H1 (cell line): Measurements from ENCODE around the gene KRT76. TPM values are rescaled to one million over a fixed set of nuclear protein-coding genes. Genes with fewer than 3 reads are reported as not detected.
A peak's percentile ranks its signal among the peaks of the same experiment; 100 is the strongest.

Experiments used
- CTCF ChIA-PET: fragments of 300-600 bp; sonication (Branson Sonifier 250); formaldehyde crosslinking; loops from one replicate; lab custom pipeline; 2021; ENCODE audit not compliant: partially characterized antibody; lab: Charles Lee
- POLR2A ChIA-PET: fragments of 300-600 bp; sonication (Branson Sonifier 250); formaldehyde crosslinking; loops from one replicate; lab custom pipeline; 2021; ENCODE audit warnings: inconsistent platforms; ENCODE audit not compliant: partially characterized antibody; lab: Charles Lee
- DNase-seq, 2 experiments: peaks; one replicate each; pipeline versions ENCODE4 v3.0.0 to v3.0.0-alpha.2; 2010 to 2022; ENCODE audit warnings: low spot score in 2 of 2, low read depth in 1 of 2, mixed read lengths in 1 of 2
- FAIRE-seq: peaks from 2 replicates; lab custom pipeline; 2011; peaks lifted over from hg19 to GRCh38; lab: Jason Lieb, UNC
- H2AFZ ChIP-seq: 2 replicates; pipeline ENCODE4 v1.8.1; 2012; ENCODE audit warnings: low read length, inconsistent platforms
- H2AK5ac ChIP-seq: 2 replicates; pipeline ENCODE4 v1.6.1; 2013; ENCODE audit warnings: low read depth, low read length
- H2BK120ac ChIP-seq: replicated peaks from 2 replicates; pipeline ENCODE3; 2013; ENCODE audit warnings: low read depth, low read length, inconsistent platforms
- H2BK12ac ChIP-seq: 2 replicates; pipeline ENCODE4 v1.6.1; 2013; ENCODE audit warnings: low read depth, low read length
- H2BK15ac ChIP-seq: 2 replicates; pipeline ENCODE4 v1.6.1; 2013; ENCODE audit warnings: low read length
- H2BK20ac ChIP-seq: 2 replicates; pipeline ENCODE4 v1.6.1; 2013; ENCODE audit warnings: low read length
- H2BK5ac ChIP-seq: 2 replicates; pipeline ENCODE4 v1.6.1; 2013; ENCODE audit warnings: low read depth, low read length
- H3K14ac ChIP-seq: 2 replicates; pipeline ENCODE4 v1.6.1; 2013; ENCODE audit warnings: inconsistent platforms; ENCODE audit not compliant: insufficient read length
- H3K18ac ChIP-seq: 2 replicates; pipeline ENCODE4 v1.6.1; 2013; ENCODE audit warnings: low read length; ENCODE audit errors: extremely low read depth
- H3K23ac ChIP-seq: 2 replicates; pipeline ENCODE4 v1.6.1; 2013; ENCODE audit warnings: inconsistent platforms; ENCODE audit not compliant: insufficient read length
- H3K23me2 ChIP-seq: 2 replicates; pipeline ENCODE4 v1.6.1; 2013; ENCODE audit warnings: low read depth, low read length
- H3K27ac ChIP-seq: 2 replicates; pipeline ENCODE4 v1.6.1; 2011; ENCODE audit warnings: low read depth, low read length, inconsistent platforms
- H3K27me3 ChIP-seq, 4 experiments: replicated peaks in 1 of 4; 1 replicate in 1 of 4; 2 replicates in 3 of 4; pipeline versions ENCODE4 v1.6.1 to v1.8.1; 2011 to 2013; ENCODE audit warnings: low read length in 3 of 4, mild to moderate bottlenecking in 3 of 4, inconsistent platforms in 2 of 4, mixed read lengths in 2 of 4, moderate library complexity in 1 of 4; ENCODE audit not compliant: control insufficient read depth in 3 of 4, insufficient read depth in 3 of 4; ENCODE audit errors: extremely low read depth in 1 of 4
- H3K36me3 ChIP-seq, 4 experiments: 2 replicates each; pipeline versions ENCODE4 v1.6.1 to v1.8.1; 2011 to 2013; ENCODE audit warnings: mild to moderate bottlenecking in 4 of 4, low read length in 3 of 4, moderate library complexity in 2 of 4, control low read depth in 1 of 4, inconsistent platforms in 1 of 4; ENCODE audit not compliant: insufficient read depth in 4 of 4, control insufficient read depth in 2 of 4
- H3K4ac ChIP-seq: replicated peaks from 2 replicates; pipeline ENCODE3; 2013; ENCODE audit warnings: low read length, low read depth, mixed read lengths, inconsistent platforms; ENCODE audit not compliant: insufficient read length
- H3K4me1 ChIP-seq, 4 experiments: replicated peaks in 1 of 4; 1 replicate in 1 of 4; 2 replicates in 3 of 4; pipeline versions ENCODE4 v1.6.1 to v1.8.1; 2011 to 2013; ENCODE audit warnings: low read length in 3 of 4, inconsistent platforms in 2 of 4, mixed read lengths in 1 of 4; ENCODE audit not compliant: insufficient read depth in 4 of 4, control insufficient read depth in 3 of 4
- H3K4me2 ChIP-seq, 2 experiments: 2 replicates each; pipeline versions ENCODE4 v1.6.1 to v1.8.1; 2011 to 2013; ENCODE audit warnings: low read depth in 2 of 2, low read length in 2 of 2, control low read depth in 1 of 2, inconsistent platforms in 1 of 2, mild to moderate bottlenecking in 1 of 2; ENCODE audit not compliant: insufficient read depth in 1 of 2
- H3K4me3 ChIP-seq, 4 experiments: fragments of 200-600, 300-600 bp in 1 of 4; sonication (generic), shearing (Covaris generic), sonication (Bioruptor Twin) in 1 of 4; 2 replicates each; pipeline versions ENCODE4 v1.5.1 to v1.8.1; 2011 to 2016; ENCODE audit warnings: low read length in 4 of 4, low read depth in 3 of 4, control low read depth in 2 of 4, inconsistent platforms in 2 of 4, mild to moderate bottlenecking in 2 of 4, mixed read lengths in 1 of 4, moderate library complexity in 1 of 4; ENCODE audit not compliant: insufficient read depth in 2 of 4; ENCODE audit errors: extremely low read depth in 1 of 4
- H3K56ac ChIP-seq: replicated peaks from 2 replicates; pipeline ENCODE3; 2013; ENCODE audit warnings: low read depth, mild to moderate bottlenecking, mixed read lengths, low read length, inconsistent platforms; ENCODE audit not compliant: insufficient read length
- H3K79me1 ChIP-seq: 2 replicates; pipeline ENCODE4 v1.6.1; 2013; ENCODE audit warnings: low read depth, low read length, control low read depth
- H3K79me2 ChIP-seq, 2 experiments: 2 replicates each; pipeline versions ENCODE4 v1.6.1 to v1.8.1; 2012 to 2013; ENCODE audit warnings: low read length in 2 of 2, mild to moderate bottlenecking in 2 of 2, inconsistent platforms in 1 of 2; ENCODE audit not compliant: insufficient read depth in 2 of 2, control insufficient read depth in 1 of 2
- H3K9ac ChIP-seq, 4 experiments: replicated peaks in 1 of 4; 1 replicate in 1 of 4; 2 replicates in 3 of 4; pipeline versions ENCODE4 v1.6.1 to v1.8.1; 2011 to 2013; ENCODE audit warnings: low read depth in 3 of 4, low read length in 3 of 4, control low read depth in 2 of 4, mild to moderate bottlenecking in 2 of 4, moderate library complexity in 2 of 4, inconsistent platforms in 1 of 4; ENCODE audit errors: extremely low read depth in 1 of 4
- H3K9me3 ChIP-seq, 2 experiments: 2 replicates each; pipeline versions ENCODE4 v1.6.1 to v1.8.1; 2012 to 2013; ENCODE audit warnings: mild to moderate bottlenecking in 2 of 2, moderate library complexity in 2 of 2, control low read depth in 1 of 2, inconsistent platforms in 1 of 2, low read depth in 1 of 2, low read length in 1 of 2, mixed read lengths in 1 of 2; ENCODE audit not compliant: insufficient read depth in 2 of 2
- H4K20me1 ChIP-seq, 2 experiments: replicated peaks in 1 of 2; 2 replicates each; pipeline versions ENCODE3 to v1.8.1; 2011 to 2013; ENCODE audit warnings: inconsistent platforms in 2 of 2, low read length in 2 of 2, mild to moderate bottlenecking in 1 of 2; ENCODE audit not compliant: insufficient read depth in 2 of 2, control insufficient read depth in 1 of 2
- H4K5ac ChIP-seq: 2 replicates; pipeline ENCODE4 v1.6.1; 2013; ENCODE audit warnings: low read length, low read depth, mixed read lengths, inconsistent platforms; ENCODE audit not compliant: insufficient read length
- H4K8ac ChIP-seq: 2 replicates; pipeline ENCODE4 v1.8.0; 2013; ENCODE audit warnings: mild to moderate bottlenecking, moderate library complexity, low read length, inconsistent platforms; ENCODE audit not compliant: insufficient read depth; ENCODE audit errors: extremely low read depth
- H4K91ac ChIP-seq: replicated peaks from 2 replicates; pipeline ENCODE3; 2013; ENCODE audit warnings: low read length, mixed read lengths, inconsistent platforms; ENCODE audit not compliant: insufficient read length
- ASH2L ChIP-seq: fragments of 200-600, 300-600 bp; sonication (generic); IDR thresholded peaks from one replicate; pipeline ENCODE4 v1.7.1; 2017; ENCODE audit warnings: low read length
- ATF3 ChIP-seq: IDR thresholded peaks from 2 replicates; pipeline ENCODE4 v1.6.1; 2011; ENCODE audit warnings: low read depth, mild to moderate bottlenecking, low read length; ENCODE audit not compliant: insufficient read depth
- BACH1 ChIP-seq: IDR thresholded peaks from 2 replicates; pipeline ENCODE4 v1.6.1; 2012; ENCODE audit warnings: low read length, improper control_type of control experiment
- CHD1 ChIP-seq: IDR thresholded peaks from 2 replicates; pipeline ENCODE4 v1.6.1; 2012; ENCODE audit warnings: low read depth, low read length, improper control_type of control experiment
- HDAC6 ChIP-seq: IDR thresholded peaks from one replicate; pipeline ENCODE4 v1.7.1; 2012; ENCODE audit warnings: low read depth, mild to moderate bottlenecking, inconsistent platforms, low read length, moderate library complexity
- JUN ChIP-seq: IDR thresholded peaks from 2 replicates; pipeline ENCODE4 v1.6.1; 2011; ENCODE audit warnings: low read depth, mild to moderate bottlenecking, improper control_type of control experiment, low read length
- POLR2A ChIP-seq, 2 experiments: IDR thresholded peaks; 1 replicate in 1 of 2; 2 replicates in 1 of 2; pipeline ENCODE4 v1.6.1; 2011; ENCODE audit warnings: low read depth in 2 of 2, low read length in 2 of 2, mild to moderate bottlenecking in 2 of 2; ENCODE audit errors: control extremely low read depth in 1 of 2
- RAD21 ChIP-seq, 2 experiments: IDR thresholded peaks in 1 of 2; conservative IDR thresholded peaks in 1 of 2; 2 replicates each; pipeline ENCODE4 v1.6.1; 2011; ENCODE audit warnings: low read depth in 2 of 2, low read length in 2 of 2, improper control_type of control experiment in 1 of 2, inconsistent platforms in 1 of 2, mild to moderate bottlenecking in 1 of 2, moderate library complexity in 1 of 2
- SIRT6 ChIP-seq: IDR thresholded peaks from one replicate; pipeline ENCODE4 v1.7.1; 2012; ENCODE audit warnings: low read length, inconsistent platforms
- SP4 ChIP-seq: IDR thresholded peaks from 2 replicates; pipeline ENCODE4 v1.6.1; 2012; ENCODE audit warnings: low read length, inconsistent platforms
- TAF1 ChIP-seq: IDR thresholded peaks from 2 replicates; pipeline ENCODE4 v1.6.1; 2011; ENCODE audit warnings: mild to moderate bottlenecking, low read depth, low read length
- TBP ChIP-seq: IDR thresholded peaks from 2 replicates; pipeline ENCODE4 v1.6.1; 2011; ENCODE audit warnings: low read depth, low read length, improper control_type of control experiment
- ZNF274 ChIP-seq: IDR thresholded peaks from 2 replicates; pipeline ENCODE4 v1.7.0; 2012; ENCODE audit warnings: low read length, borderline replicate concordance; ENCODE audit errors: extremely low read depth
- polyA plus RNA-seq, 7 experiments: library from polyadenylated mRNA; depleted of rRNA in 3 of 7; stranded (reverse) in 5 of 7; unstranded in 2 of 7; fragments of >200 nt in 5 of 7; fragments of 200-250 nt in 2 of 7; gene quantifications; 1 replicate in 5 of 7; 2 replicates in 1 of 7; 4 replicates in 1 of 7; pipeline versions ENCODE4 v1.2.1 to v1.2.3, GENCODE V29; 2011 to 2013; ENCODE audit warnings: missing spikeins in 2 of 7, mixed read lengths in 2 of 7
- total RNA-seq: library from RNA; stranded (reverse); fragmentation: NEBNext Ultra II Directional; extraction: Animal tissue kit (Norgen Biotek cat#: 25700); gene quantifications from 2 replicates; pipeline ENCODE4 v1.2.1, GENCODE V29; 2021

The KRT76 gene
- total and polyA plus RNA-seq, 2 of the 8 experiments (the other 6 are each of a cell fraction or from before 2014, with no cell fraction given) = not detected

GRCh38 chr12:52754135-52754534 is 23.0 kb downstream of the KRT76 start:
- Histone ChIP-seq H3K79me2 (no peaks in the 10 kb centered on the region), H2BK120ac (no peak overlapping the region), H3K4me2 (no peak overlapping the region), H3K9ac (no peak overlapping the region), H3K4me3 (no peak overlapping the region), H2BK12ac (no peak overlapping the region), H3K4me1 (no peaks in the 10 kb centered on the region)
- FAIRE-seq = no peak
- TF ChIP-seq RAD21 (IDR thresholded peaks at IDR 0.05 in 1 of 2, conservative IDR thresholded peaks at IDR 0.05 in 1 of 2; ENCODE audit: low read depth in 2 of 2, low read length in 2 of 2) (no peak), ASH2L (no peak), BACH1 (no peak), ATF3 (no peak), POLR2A (IDR thresholded peaks at IDR 0.05; ENCODE audit: control extremely low read depth in 1 of 2, low read depth in 2 of 2, low read length in 2 of 2) (no peak), CHD1 (no peak), JUN (no peak), TBP (no peak), HDAC6 (no peak), SIRT6 (no peak), TAF1 (no peak), SP4 (no peak), ZNF274 (no peak)
- TF ChIP-seq, all 59 proteins: peak for 0
- ChIA-PET CTCF (interaction anchor here (0.5 kb wide), 1 partner anchor 14 kb away, joined by 3 read pairs; no protein-coding TSS in a partner anchor), POLR2A (no interaction called here)
- H3K56ac ChIP-seq = no peak overlapping the region
- H3K9me3 ChIP-seq = no peaks in the 10 kb centered on the region; a peak in 1 of 4 replicates
- no peaks in the 10 kb centered on the region for H3K23me2 ChIP-seq
- peak overlapping the region; percentile 40 for H3K14ac ChIP-seq
- no peak overlapping the region for H4K91ac ChIP-seq
- no peaks in the 10 kb centered on the region for H3K79me1 ChIP-seq
- no peak overlapping the region for H3K27ac ChIP-seq
- no peak overlapping the region for H2BK15ac ChIP-seq
- H2BK20ac ChIP-seq = no peak overlapping the region
- H4K8ac ChIP-seq = no peak overlapping the region
- H3K4ac ChIP-seq = no peak overlapping the region
- DNase-seq = no peak
- H4K5ac ChIP-seq = no peak overlapping the region
- no peak overlapping the region for H3K18ac ChIP-seq
- H2BK5ac ChIP-seq = no peak overlapping the region
- H3K27me3 ChIP-seq = peaks cover 0 to 3% (median 0%) of the 10 kb centered on the region in 4 experiments; a peak in 1 of 7 replicates
- no peaks in the 10 kb centered on the region for H3K36me3 ChIP-seq
- H3K23ac ChIP-seq = no peak overlapping the region
- H4K20me1 ChIP-seq = no peaks in the 10 kb centered on the region
- H2AFZ ChIP-seq = no peak overlapping the region
- no peak overlapping the region for H2AK5ac ChIP-seq
